Esophagus muscularis mucosa (tissue), 4 donors: ENCODE measurements around the gene CD180. TPM values are rescaled to one million over a fixed set of nuclear protein-coding genes. Genes with fewer than 3 reads are reported as not detected.

Experiments used
- DNase-seq: peaks from one replicate; pipeline ENCODE4 v3.0.0-alpha.2; 2017; ENCODE audit errors: extremely low spot score
- H3K27ac ChIP-seq, 4 donors: fragments of 200-600 bp; sonication (generic); replicated peaks in 1 of 4; 1 replicate in 3 of 4; 2 replicates in 1 of 4; pipeline ENCODE4 v1.5.1; 2016 to 2019; ENCODE audit warnings: mild to moderate bottlenecking in 1 of 4
- H3K27me3 ChIP-seq, 4 donors: fragments of 200-600 bp; sonication (generic); one replicate each; pipeline versions ENCODE4 v1.5.1 to v1.6.0; 2016 to 2019
- H3K36me3 ChIP-seq, 4 donors: fragments of 200-600 bp; sonication (generic); one replicate each; pipeline ENCODE4 v1.5.1; 2016 to 2019
- H3K4me1 ChIP-seq, 4 donors: fragments of 200-600 bp; sonication (generic); one replicate each; pipeline ENCODE4 v1.5.1; 2016 to 2019
- H3K4me3 ChIP-seq, 4 donors: fragments of 200-600 bp; sonication (generic); 1 replicate in 2 of 4; 2 replicates in 2 of 4; pipeline ENCODE4 v1.5.1; 2016 to 2019; ENCODE audit warnings: mild to moderate bottlenecking in 4 of 4, moderate library complexity in 1 of 4
- H3K9me3 ChIP-seq, 4 donors: fragments of 200-600 bp; sonication (generic); 1 replicate in 3 of 4; 2 replicates in 1 of 4; pipeline ENCODE4 v1.5.1; 2016 to 2019
- EP300 ChIP-seq: sonication (generic); formaldehyde crosslinking; IDR thresholded peaks from one replicate; pipeline ENCODE4 v1.6.1; 2017; ENCODE audit warnings: antibody characterized with exemption
- POLR2A ChIP-seq: fragments of 450-650 bp; IDR thresholded peaks from one replicate; pipeline ENCODE4 v1.6.1; 2017; ENCODE audit warnings: antibody characterized with exemption, moderate library complexity, mild to moderate bottlenecking, low read depth
- POLR2AphosphoS5 ChIP-seq, 2 donors: sonication (generic); formaldehyde crosslinking; IDR thresholded peaks; one replicate each; pipeline ENCODE4 v1.6.1; 2017; ENCODE audit warnings: antibody characterized with exemption in 2 of 2
- WGBS: methylation state at CpG from one replicate; pipeline ENCODE4 v1.1.5; 2018; 5-methylcytosine and 5-hydroxymethylcytosine counted together
- intact Hi-C: fragments of 100-400 bp; cut with DNase I; formaldehyde crosslinking; loops from one replicate; pipeline ENCODE4 v1.15.1; 2023
- total RNA-seq, 4 donors: library from RNA; depleted of rRNA; stranded (reverse); fragments of >200 nt; gene quantifications; one replicate each; pipeline versions ENCODE4 v1.1.0 to v1.2.1, GENCODE V29; 2016
- TF ChIP-seq, protein P1 (sequence below), 3 experiments: fragments of 200-600 bp in 2 of 3; fragments of 450-650 bp in 1 of 3; sonication (generic) in 2 of 3; IDR thresholded peaks; one replicate each; pipeline ENCODE4 v1.5.1; 2017 to 2019; ENCODE audit warnings: antibody characterized with exemption in 3 of 3, mild to moderate bottlenecking in 2 of 3, moderate library complexity in 1 of 3

Gene CD180
- total RNA-seq, 4 donors from 2014 or later: 0.42 to 1.8 (median 0.67) TPM

GRCh38 chr5:67149951-67150523 is 46.6 kb downstream of the CD180 start:
- H3K27ac ChIP-seq: no peak overlapping the region
- peak overlapping the region in 1 of 4 donors; percentile 33 for H3K4me3 ChIP-seq
- no peaks in the 10 kb centered on the region for H3K27me3 ChIP-seq
- peaks cover 17 to 92% (median 59%) of the 10 kb centered on the region in 4 donors for H3K36me3 ChIP-seq
- H3K9me3 ChIP-seq: no peaks in the 10 kb centered on the region
- intact Hi-C loops: loop anchor here (5.0 kb wide), 2 partner anchors 163 to 338 kb away; no protein-coding TSS in a partner anchor
- no peak for TF ChIP-seq POLR2A
- TF ChIP-seq POLR2AphosphoS5 (IDR thresholded peaks at IDR 0.05): no peak
- TF ChIP-seq, protein P1, sequence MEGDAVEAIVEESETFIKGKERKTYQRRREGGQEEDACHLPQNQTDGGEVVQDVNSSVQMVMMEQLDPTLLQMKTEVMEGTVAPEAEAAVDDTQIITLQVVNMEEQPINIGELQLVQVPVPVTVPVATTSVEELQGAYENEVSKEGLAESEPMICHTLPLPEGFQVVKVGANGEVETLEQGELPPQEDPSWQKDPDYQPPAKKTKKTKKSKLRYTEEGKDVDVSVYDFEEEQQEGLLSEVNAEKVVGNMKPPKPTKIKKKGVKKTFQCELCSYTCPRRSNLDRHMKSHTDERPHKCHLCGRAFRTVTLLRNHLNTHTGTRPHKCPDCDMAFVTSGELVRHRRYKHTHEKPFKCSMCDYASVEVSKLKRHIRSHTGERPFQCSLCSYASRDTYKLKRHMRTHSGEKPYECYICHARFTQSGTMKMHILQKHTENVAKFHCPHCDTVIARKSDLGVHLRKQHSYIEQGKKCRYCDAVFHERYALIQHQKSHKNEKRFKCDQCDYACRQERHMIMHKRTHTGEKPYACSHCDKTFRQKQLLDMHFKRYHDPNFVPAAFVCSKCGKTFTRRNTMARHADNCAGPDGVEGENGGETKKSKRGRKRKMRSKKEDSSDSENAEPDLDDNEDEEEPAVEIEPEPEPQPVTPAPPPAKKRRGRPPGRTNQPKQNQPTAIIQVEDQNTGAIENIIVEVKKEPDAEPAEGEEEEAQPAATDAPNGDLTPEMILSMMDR (IDR thresholded peaks at IDR 0.05): peak; percentile 32 to 51 (median 44)
- WGBS: 90% methylated on average over 1 of the region's 1 CpG
- DNase-seq: no peak
- peaks cover 0 to 24% (median 10%) of the 10 kb centered on the region in 4 donors for H3K4me1 ChIP-seq

- H3K4me3 ChIP-seq: peak overlapping the region; percentile 22 to 41 (median 32)
- TF ChIP-seq, protein P1 (IDR thresholded peaks at IDR 0.05): no peak
- TF ChIP-seq POLR2A: no peak
- no peak for TF ChIP-seq POLR2AphosphoS5 (IDR thresholded peaks at IDR 0.05)
- TF ChIP-seq EP300: no peak
- peaks cover 0 to 17% (median 4%) of the 10 kb centered on the region in 4 donors for H3K4me1 ChIP-seq
- no peaks in the 10 kb centered on the region for H3K27me3 ChIP-seq
- H3K9me3 ChIP-seq: no peaks in the 10 kb centered on the region
- DNase-seq: no peak
- peak overlapping the region in 3 of 4 donors; percentile 5 to 53 (median 20) for H3K27ac ChIP-seq
- 64% methylated on average over 14 of the region's 14 CpGs for WGBS
- intact Hi-C loops: no loop called here
- peaks cover 22 to 92% (median 60%) of the 10 kb centered on the region in 4 donors for H3K36me3 ChIP-seq
Measured at GRCh38 chr5:67149057-67149950, 47.3 kb downstream of the CD180 start.

DNA sequence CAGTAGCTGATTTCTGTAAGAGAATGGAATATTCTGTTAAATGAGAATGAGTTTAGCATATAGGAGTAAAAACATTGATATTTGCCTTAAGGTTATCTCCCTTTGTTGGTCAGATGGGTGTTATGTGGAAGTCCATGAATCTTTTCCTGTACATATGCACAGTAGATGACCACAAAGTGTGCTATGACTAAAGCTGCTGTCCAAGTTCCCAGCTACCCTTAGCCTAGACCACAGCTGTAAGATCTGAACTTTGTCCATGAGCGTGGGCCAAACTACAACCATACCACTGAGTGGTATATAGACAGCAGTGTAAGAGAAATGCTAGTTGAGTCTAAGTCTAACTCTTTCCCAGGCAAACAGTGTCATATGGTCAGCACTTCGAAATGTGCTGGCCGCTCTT is 48.8 kb downstream of the CD180 start:
- WGBS: 98% methylated on average over 2 of the region's 3 CpGs
- Histone ChIP-seq H3K4me3 (no peak overlapping the region), H3K27ac (no peak overlapping the region), H3K27me3 (no peaks in the 10 kb centered on the region), H3K36me3 (peaks cover 31 to 92% (median 60%) of the 10 kb centered on the region in 4 donors), H3K4me1 (peaks cover 0 to 14% (median 3%) of the 10 kb centered on the region in 4 donors), H3K9me3 (no peaks in the 10 kb centered on the region)
- no peak for DNase-seq
- no peak for TF ChIP-seq EP300
- TF ChIP-seq POLR2AphosphoS5 (IDR thresholded peaks at IDR 0.05): no peak
- TF ChIP-seq, protein P1 (IDR thresholded peaks at IDR 0.05): no peak
- TF ChIP-seq POLR2A: no peak
- intact Hi-C loops: no loop called here

DNA sequence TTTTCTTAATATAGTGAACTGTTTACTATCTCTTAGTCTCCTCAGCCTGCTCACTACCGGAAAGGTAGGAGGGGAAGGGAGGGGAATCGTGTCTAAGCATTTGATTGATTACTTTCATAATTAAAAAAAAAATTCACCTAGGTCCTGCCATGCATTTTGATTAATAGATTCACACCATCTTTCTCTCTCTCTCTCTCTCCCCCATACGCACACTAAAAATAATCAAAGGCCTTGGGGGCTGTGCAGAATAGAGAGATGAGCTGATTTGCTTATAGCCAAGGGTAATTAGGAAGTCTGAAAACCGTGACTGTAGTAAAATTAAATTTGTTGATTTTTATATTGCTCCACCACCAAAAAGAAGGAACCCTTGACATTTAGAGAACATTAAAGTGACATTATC is 49.6 kb downstream of the CD180 start:
- Histone ChIP-seq H3K4me3 (no peak overlapping the region), H3K27me3 (no peaks in the 10 kb centered on the region), H3K4me1 (peaks cover 0 to 14% (median 3%) of the 10 kb centered on the region in 4 donors), H3K9me3 (no peaks in the 10 kb centered on the region), H3K36me3 (peaks cover 36 to 93% (median 63%) of the 10 kb centered on the region in 4 donors), H3K27ac (no peak overlapping the region)
- DNase-seq: no peak
- intact Hi-C loops: no loop called here
- no peak for TF ChIP-seq POLR2AphosphoS5 (IDR thresholded peaks at IDR 0.05)
- TF ChIP-seq, protein P1 (IDR thresholded peaks at IDR 0.05): no peak
- no peak for TF ChIP-seq EP300
- no peak for TF ChIP-seq POLR2A
- WGBS: 87% methylated on average over 4 of the region's 4 CpGs
